ENCODE results near the gene AGO3. TPM values are rescaled to one million over a fixed set of nuclear protein-coding genes. Genes with fewer than 3 reads are reported as not detected.

The AGO3 gene
- total RNA-seq, 4 donors from 2014 or later = 12.7 to 21.4 (median 18.1) TPM

- TF ChIP-seq CTCF (IDR thresholded peaks at IDR 0.05) (no peak), POLR2A (IDR thresholded peaks at IDR 0.05) (no peak), POLR2AphosphoS5 (IDR thresholded peaks at IDR 0.05) (no peak), EP300 (IDR thresholded peaks at IDR 0.05) (no peak)
- Histone ChIP-seq H3K36me3 (peaks cover 19% of the 10 kb centered on the region), H3K27ac (no peak overlapping the region)
Observed at GRCh38 chr1:35980090-35980489, 49.2 kb downstream of the AGO3 start.

GRCh38 chr1:35988237-35988636, 57.3 kb downstream of the AGO3 start:
- no peaks in the 10 kb centered on the region for H3K4me1 ChIP-seq
- WGBS = 93% methylated on average over 1 of the region's 1 CpG
- no peak overlapping the region for H3K27ac ChIP-seq
- peaks cover 26% of the 10 kb centered on the region for H3K36me3 ChIP-seq
- H3K27me3 ChIP-seq = no peaks in the 10 kb centered on the region
- no peak overlapping the region for H3K4me3 ChIP-seq
- no peak for DNase-seq (ENCODE audit: low spot score in 2 of 2)
- TF ChIP-seq EP300 (IDR thresholded peaks at IDR 0.05) = no peak
- TF ChIP-seq POLR2AphosphoS5 (IDR thresholded peaks at IDR 0.05) = no peak
- no peak for TF ChIP-seq POLR2A (IDR thresholded peaks at IDR 0.05)
- TF ChIP-seq CTCF (IDR thresholded peaks at IDR 0.05) = no peak
- H3K9me3 ChIP-seq = no peaks in the 10 kb centered on the region

More at GRCh38 chr1:35980090-35980489, 49.2 kb downstream of the AGO3 start:
- Histone ChIP-seq H3K4me1 (no peaks in the 10 kb centered on the region), H3K9me3 (no peaks in the 10 kb centered on the region), H3K27me3 (no peaks in the 10 kb centered on the region), H3K4me3 (no peak overlapping the region)
- no peak for DNase-seq (ENCODE audit: low spot score in 2 of 2)

- TF ChIP-seq POLR2A (IDR thresholded peaks at IDR 0.05) (no peak), EP300 (IDR thresholded peaks at IDR 0.05) (no peak), CTCF (IDR thresholded peaks at IDR 0.05) (no peak), POLR2AphosphoS5 (IDR thresholded peaks at IDR 0.05) (no peak)
- Histone ChIP-seq H3K9me3 (no peaks in the 10 kb centered on the region), H3K36me3 (peaks cover 27% of the 10 kb centered on the region), H3K27me3 (no peaks in the 10 kb centered on the region), H3K4me3 (no peak overlapping the region), H3K27ac (no peak overlapping the region), H3K4me1 (no peaks in the 10 kb centered on the region)
- 95% methylated on average over 3 of the region's 3 CpGs for WGBS
- DNase-seq (ENCODE audit: low spot score in 2 of 2) = no peak
Observed at GRCh38 chr1:36006941-36007500, 76.1 kb downstream of the AGO3 start.

- Histone ChIP-seq H3K27ac (no peak overlapping the region), H3K4me3 (no peak overlapping the region), H3K4me1 (no peaks in the 10 kb centered on the region), H3K36me3 (peaks cover 27% of the 10 kb centered on the region), H3K9me3 (no peaks in the 10 kb centered on the region), H3K27me3 (no peaks in the 10 kb centered on the region)
- 90% methylated on average over 2 of the region's 2 CpGs for WGBS
- DNase-seq (ENCODE audit: low spot score in 2 of 2) = no peak
- TF ChIP-seq POLR2A (IDR thresholded peaks at IDR 0.05) (no peak), EP300 (IDR thresholded peaks at IDR 0.05) (no peak), POLR2AphosphoS5 (IDR thresholded peaks at IDR 0.05) (no peak), CTCF (IDR thresholded peaks at IDR 0.05) (no peak)
Observed at GRCh38 chr1:36007741-36008140, 76.8 kb downstream of the AGO3 start.

- H3K36me3 ChIP-seq = peaks cover 32% of the 10 kb centered on the region
- no peak for DNase-seq (ENCODE audit: low spot score in 2 of 2)
- WGBS = 88% methylated on average over 9 of the region's 9 CpGs
- TF ChIP-seq POLR2A (IDR thresholded peaks at IDR 0.05) (no peak), EP300 (IDR thresholded peaks at IDR 0.05) (no peak), CTCF (IDR thresholded peaks at IDR 0.05) (no peak), POLR2AphosphoS5 (IDR thresholded peaks at IDR 0.05) (no peak)
- no peaks in the 10 kb centered on the region for H3K9me3 ChIP-seq
- H3K4me1 ChIP-seq = no peaks in the 10 kb centered on the region
- no peak overlapping the region for H3K27ac ChIP-seq
- H3K4me3 ChIP-seq = no peak overlapping the region
- H3K27me3 ChIP-seq = no peaks in the 10 kb centered on the region
Observed at GRCh38 chr1:36008546-36009197, 77.8 kb downstream of the AGO3 start.

Measured in suprapubic skin (tissue), 4 donors.